Muscle layer of colon (tissue), 2 donors: ENCODE results near the gene RUSF1.
"Not testable (repeated sequence)": the region's sequence is repeated elsewhere in the genome, so short reads cannot be mapped to it uniquely, and the experiment has no call there.

ENCODE experiments used
- H3K27ac ChIP-seq: one replicate; pipeline ENCODE4 v1.7.0; 2013; ENCODE audit warnings: low read depth, mild to moderate bottlenecking, low read length, moderate library complexity
- H3K27me3 ChIP-seq, 2 donors: one replicate each; pipeline ENCODE4 v1.7.0; 2013; ENCODE audit warnings: low read length in 2 of 2, mild to moderate bottlenecking in 2 of 2; ENCODE audit not compliant: insufficient read depth in 2 of 2, control insufficient read depth in 1 of 2
- H3K36me3 ChIP-seq: one replicate; pipeline ENCODE4 v1.7.0; 2013; ENCODE audit warnings: mild to moderate bottlenecking, low read length; ENCODE audit not compliant: insufficient read depth
- H3K4me1 ChIP-seq: one replicate; pipeline ENCODE4 v1.7.0; 2013; ENCODE audit warnings: mild to moderate bottlenecking, low read length; ENCODE audit not compliant: insufficient read depth
- H3K4me3 ChIP-seq, 2 donors: one replicate each; pipeline ENCODE4 v1.7.0; 2013; ENCODE audit warnings: low read length in 2 of 2, low read depth in 1 of 2, mild to moderate bottlenecking in 1 of 2, moderate library complexity in 1 of 2
- H3K9ac ChIP-seq: one replicate; pipeline ENCODE4 v1.7.0; 2013; ENCODE audit warnings: low read length
- H3K9me3 ChIP-seq: one replicate; pipeline ENCODE4 v1.7.0; 2013; ENCODE audit warnings: mild to moderate bottlenecking, low read length
- donor health status: abdominal sarcoma.
- donor health status: Adenocarcinoma of cecum.

Gene RUSF1

DNA sequence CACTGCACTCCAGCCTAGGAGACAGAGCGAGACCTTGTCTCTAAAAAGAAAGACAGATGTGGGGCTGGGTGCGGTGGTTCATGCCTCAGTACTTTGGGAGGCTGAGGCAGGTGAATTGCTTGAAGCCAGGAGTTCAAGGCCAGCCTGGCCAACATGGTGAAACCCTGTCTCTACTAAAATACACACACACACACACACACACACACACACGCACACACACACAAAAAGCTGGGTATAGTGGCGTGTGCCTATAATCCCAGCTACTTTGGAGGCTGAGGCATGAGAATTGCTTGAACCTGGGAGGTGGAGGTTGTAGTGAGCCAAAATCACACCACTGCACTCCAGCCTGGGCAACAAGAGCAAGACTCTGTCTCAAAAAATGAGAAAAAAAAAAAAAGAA lies 24.1 kb downstream of the RUSF1 start:
- H3K4me3 ChIP-seq, H3K36me3 ChIP-seq, H3K9ac ChIP-seq, H3K9me3 ChIP-seq, H3K27ac ChIP-seq: not testable (repeated sequence)
- peaks cover 9 to 29% of the 10 kb centered on the region in 2 donors for H3K27me3 ChIP-seq
- peaks cover 23% of the 10 kb centered on the region for H3K4me1 ChIP-seq

DNA sequence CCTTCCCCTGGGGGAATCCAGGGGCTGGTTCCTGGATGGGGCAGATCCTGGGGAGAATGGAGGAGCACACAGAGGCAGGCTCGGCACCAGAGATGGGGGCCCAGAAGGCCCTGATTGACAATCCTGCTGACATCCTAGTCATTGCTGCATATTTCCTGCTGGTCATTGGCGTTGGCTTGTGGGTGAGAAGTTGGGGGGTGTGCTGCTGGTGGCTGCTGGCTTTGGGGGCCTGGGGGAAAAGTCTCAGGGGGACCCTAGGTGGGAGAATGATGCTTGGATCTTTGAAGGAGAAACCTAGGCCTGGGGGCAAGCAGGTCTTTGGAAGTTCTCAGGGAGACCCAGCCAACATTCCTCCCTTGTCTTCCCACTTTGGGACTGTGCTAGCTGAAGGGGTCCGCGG lies 25.1 kb downstream of the RUSF1 start, which contains the start of gene SLC5A2:
Gene SLC5A2, plus strand, starts transcription at position 43 of the 400 bp plus-strand sequence. Its CDS starts 14 bp downstream, at position 57.
- Histone ChIP-seq H3K4me3 (no peak within 1 kb of the TSS), H3K27ac (no peak within 1 kb of the TSS), H3K27me3 (peaks cover 9 to 21% of the 10 kb centered on the region in 2 donors), H3K36me3 (peaks cover 2% of the 10 kb centered on the region), H3K9ac (no peak within 1 kb of the TSS), H3K4me1 (peaks cover 20% of the 10 kb centered on the region), H3K9me3 (no peaks in the 10 kb centered on the region)

DNA sequence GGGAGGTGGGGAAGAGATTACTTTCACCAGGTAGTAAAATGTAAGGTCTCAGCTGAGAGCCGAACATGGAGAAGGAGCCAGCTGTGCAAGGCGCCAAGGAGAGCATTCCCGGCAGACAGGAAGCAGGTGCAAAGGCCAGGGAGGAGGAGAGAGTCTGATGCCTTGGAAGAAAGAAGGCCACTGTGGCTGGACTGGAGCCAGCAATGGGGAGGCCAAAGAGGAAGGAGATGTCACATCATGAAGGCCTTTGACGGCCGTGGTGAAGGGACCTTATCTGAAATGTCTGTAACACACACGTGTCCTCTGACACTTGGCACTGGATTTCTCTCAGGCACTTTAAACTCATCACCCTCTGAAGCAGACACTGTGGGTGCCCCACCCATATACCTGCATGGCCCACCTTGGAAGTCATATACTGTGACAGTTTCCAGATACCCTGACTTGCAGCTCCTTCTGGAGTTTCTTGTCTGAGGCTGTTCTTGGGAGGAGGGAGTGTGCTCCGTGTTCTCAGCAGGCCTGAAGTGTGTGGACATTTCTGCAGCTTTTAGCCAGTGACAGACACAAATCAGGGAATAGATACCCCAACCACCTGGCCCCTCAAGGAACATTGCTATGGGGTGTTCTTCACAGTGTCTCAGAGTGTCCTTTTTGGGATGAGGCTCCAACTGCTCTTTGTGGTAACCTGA lies 27.2 kb downstream of the RUSF1 start:
- Histone ChIP-seq H3K27ac (no peak overlapping the region), H3K9me3 (no peaks in the 10 kb centered on the region), H3K27me3 (peaks cover 7 to 9% of the 10 kb centered on the region in 2 donors), H3K4me1 (peaks cover 15% of the 10 kb centered on the region), H3K9ac (no peak overlapping the region), H3K36me3 (peaks cover 17% of the 10 kb centered on the region), H3K4me3 (no peak overlapping the region)

DNA sequence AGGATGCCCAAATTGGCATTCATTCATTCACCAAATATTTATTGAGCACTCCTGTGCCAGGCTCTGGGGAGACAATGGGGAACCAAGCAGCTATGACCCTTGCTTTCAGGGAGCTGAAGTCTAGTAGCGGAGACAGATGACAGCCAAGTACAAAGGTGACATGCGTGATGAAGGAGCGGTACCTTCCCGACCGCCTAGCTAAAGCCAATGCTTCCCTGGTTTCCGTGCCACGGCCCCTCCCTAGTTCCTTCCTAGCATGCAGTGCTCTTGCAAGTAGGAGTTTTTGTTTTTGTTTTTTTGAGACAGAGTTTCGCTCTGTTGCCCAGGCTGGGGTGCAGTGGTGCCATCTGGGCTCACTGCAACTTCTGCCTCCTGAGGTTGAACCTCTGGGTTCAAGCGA lies 28.4 kb downstream of the RUSF1 start:
- Histone ChIP-seq H3K9me3 (no peaks in the 10 kb centered on the region), H3K27ac (no peak overlapping the region), H3K36me3 (peaks cover 30% of the 10 kb centered on the region), H3K4me1 (peaks cover 26% of the 10 kb centered on the region), H3K9ac (no peak overlapping the region), H3K27me3 (peaks cover 0 to 2% of the 10 kb centered on the region in 2 donors), H3K4me3 (no peak overlapping the region)

DNA sequence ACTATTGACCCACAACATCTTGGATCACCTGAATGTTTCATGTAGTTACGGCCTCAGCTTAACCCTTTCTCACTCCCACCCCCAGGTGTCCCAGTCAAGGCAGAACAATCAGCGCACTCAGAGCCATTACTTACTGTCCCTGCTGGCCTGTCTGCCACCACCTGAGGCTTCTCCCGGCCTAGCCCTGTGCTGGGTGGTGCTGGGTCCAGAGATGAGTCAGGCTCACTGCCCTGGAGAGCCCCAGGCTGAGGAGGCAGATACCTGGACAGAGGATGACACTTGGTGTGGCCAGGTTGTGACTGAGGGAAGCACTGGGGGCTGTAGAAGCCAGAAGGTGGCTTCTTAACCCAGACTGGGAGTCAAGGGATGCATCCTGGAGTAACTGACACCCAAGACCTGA lies 29.2 kb downstream of the RUSF1 start:
- H3K9me3 ChIP-seq: no peaks in the 10 kb centered on the region
- peaks cover 38% of the 10 kb centered on the region for H3K36me3 ChIP-seq
- H3K4me3 ChIP-seq: no peak overlapping the region
- peaks cover 34% of the 10 kb centered on the region for H3K4me1 ChIP-seq
- no peaks in the 10 kb centered on the region for H3K27me3 ChIP-seq
- no peak overlapping the region for H3K9ac ChIP-seq
- no peak overlapping the region for H3K27ac ChIP-seq

DNA sequence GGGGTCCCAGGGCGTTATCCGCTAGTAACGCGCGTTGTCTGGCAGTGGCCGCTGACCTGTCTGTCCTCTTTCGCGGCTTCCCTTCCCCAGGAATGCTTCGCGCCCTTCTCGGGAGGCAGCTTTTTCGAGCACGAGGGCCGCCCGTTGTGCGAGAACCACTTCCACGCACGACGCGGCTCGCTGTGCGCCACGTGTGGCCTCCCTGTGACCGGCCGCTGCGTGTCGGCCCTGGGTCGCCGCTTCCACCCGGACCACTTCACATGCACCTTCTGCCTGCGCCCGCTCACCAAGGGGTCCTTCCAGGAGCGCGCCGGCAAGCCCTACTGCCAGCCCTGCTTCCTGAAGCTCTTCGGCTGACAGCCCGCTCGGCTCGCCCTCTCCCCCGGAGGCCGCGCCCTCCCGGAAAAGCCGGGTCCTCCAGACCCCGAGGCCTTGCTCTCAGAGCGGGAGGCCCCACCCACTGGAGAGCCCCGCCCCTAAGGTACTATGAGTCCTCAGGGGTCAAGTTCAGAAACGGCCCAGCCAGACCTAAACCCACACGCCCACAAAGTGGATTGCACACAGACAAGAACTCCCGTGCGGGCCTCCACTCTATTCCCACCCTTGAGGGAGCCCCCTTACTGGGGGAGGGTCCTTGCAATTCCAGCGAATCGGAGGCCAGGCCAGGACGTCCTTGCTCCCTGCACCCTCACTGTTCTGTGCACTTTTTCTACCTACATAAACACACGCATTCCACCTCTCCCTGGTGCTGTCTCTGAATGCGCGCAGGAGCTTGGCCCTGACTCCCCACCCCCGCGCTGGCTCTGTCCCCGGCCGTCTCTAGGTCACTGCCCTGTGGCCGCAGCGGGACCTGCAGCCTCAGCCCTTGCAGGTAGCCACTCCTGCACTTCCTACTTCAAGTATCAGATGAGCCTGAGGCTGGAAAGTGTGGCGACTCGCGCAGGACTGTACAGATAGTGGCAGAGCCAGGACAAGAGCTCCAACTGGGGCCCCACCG lies 30.7 kb downstream of the RUSF1 start:
- Histone ChIP-seq H3K4me1 (peaks cover 44% of the 10 kb centered on the region), H3K27me3 (no peaks in the 10 kb centered on the region), H3K27ac (peak overlapping the region; percentile 17), H3K36me3 (peaks cover 47% of the 10 kb centered on the region), H3K9me3 (no peaks in the 10 kb centered on the region), H3K9ac (no peak overlapping the region), H3K4me3 (no peak overlapping the region)

DNA sequence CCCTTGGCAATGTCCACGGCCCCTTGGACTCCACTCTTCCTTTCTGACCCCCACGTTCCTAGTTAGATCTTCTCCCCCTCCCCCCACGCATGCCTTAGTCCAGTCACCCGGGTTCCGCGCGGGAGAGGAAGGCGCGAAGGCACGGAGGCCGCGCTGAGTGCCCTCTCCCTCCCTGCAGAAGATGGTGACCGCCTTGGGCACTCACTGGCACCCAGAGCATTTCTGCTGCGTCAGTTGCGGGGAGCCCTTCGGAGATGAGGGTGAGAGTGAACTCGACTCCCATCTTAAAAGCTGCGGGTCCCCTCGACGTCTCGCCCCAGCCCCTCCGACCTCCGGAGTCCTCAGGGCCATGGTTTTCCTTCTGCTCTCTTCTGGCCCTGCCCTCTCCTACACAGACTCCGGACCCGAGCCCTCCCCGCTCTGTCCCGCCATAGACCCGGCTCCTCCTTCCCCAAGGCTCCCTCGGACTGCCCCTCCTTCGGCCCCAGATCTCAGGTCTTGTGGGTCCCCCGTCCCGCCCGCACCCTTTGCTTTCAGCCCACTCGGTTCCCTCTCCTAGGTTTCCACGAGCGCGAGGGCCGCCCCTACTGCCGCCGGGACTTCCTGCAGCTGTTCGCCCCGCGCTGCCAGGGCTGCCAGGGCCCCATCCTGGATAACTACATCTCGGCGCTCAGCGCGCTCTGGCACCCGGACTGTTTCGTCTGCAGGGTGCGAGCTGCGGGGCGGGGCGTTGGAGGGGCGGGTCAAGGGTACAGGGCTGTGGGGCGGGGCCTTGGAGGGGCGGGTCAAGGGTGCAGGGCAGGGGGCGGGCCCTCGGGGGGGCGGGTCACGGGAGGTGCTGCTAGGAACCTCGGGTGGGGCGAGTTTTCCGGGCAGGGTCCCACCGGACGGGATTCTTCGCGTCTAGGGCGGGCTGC lies 31.6 kb downstream of the RUSF1 start:
- H3K9me3 ChIP-seq: no peaks in the 10 kb centered on the region
- no peak overlapping the region for H3K9ac ChIP-seq
- H3K27me3 ChIP-seq: no peaks in the 10 kb centered on the region
- peaks cover 47% of the 10 kb centered on the region for H3K36me3 ChIP-seq
- H3K4me1 ChIP-seq: peaks cover 45% of the 10 kb centered on the region
- peak overlapping the region; percentile 67 for H3K27ac ChIP-seq
- H3K4me3 ChIP-seq: peak overlapping the region in 1 of 2 donors; percentile 9

DNA sequence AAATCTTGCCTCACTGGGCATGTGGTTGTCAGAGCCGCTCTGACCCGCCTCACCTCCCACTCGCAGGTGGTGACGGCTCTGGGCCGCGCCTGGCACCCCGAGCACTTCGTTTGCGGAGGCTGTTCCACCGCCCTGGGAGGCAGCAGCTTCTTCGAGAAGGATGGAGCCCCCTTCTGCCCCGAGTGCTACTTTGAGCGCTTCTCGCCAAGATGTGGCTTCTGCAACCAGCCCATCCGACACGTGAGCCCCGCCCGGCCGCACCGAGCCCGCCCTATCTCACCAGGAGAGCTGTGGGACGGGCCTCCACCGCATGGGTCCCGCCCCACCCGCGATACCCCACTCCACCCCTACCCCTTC lies 32.3 kb downstream of the RUSF1 start:
- Histone ChIP-seq H3K4me3 (peak overlapping the region in 1 of 2 donors; percentile 9), H3K9ac (no peak overlapping the region), H3K36me3 (peaks cover 47% of the 10 kb centered on the region), H3K4me1 (peaks cover 48% of the 10 kb centered on the region), H3K9me3 (no peaks in the 10 kb centered on the region), H3K27ac (peak overlapping the region; percentile 67), H3K27me3 (no peaks in the 10 kb centered on the region)

DNA sequence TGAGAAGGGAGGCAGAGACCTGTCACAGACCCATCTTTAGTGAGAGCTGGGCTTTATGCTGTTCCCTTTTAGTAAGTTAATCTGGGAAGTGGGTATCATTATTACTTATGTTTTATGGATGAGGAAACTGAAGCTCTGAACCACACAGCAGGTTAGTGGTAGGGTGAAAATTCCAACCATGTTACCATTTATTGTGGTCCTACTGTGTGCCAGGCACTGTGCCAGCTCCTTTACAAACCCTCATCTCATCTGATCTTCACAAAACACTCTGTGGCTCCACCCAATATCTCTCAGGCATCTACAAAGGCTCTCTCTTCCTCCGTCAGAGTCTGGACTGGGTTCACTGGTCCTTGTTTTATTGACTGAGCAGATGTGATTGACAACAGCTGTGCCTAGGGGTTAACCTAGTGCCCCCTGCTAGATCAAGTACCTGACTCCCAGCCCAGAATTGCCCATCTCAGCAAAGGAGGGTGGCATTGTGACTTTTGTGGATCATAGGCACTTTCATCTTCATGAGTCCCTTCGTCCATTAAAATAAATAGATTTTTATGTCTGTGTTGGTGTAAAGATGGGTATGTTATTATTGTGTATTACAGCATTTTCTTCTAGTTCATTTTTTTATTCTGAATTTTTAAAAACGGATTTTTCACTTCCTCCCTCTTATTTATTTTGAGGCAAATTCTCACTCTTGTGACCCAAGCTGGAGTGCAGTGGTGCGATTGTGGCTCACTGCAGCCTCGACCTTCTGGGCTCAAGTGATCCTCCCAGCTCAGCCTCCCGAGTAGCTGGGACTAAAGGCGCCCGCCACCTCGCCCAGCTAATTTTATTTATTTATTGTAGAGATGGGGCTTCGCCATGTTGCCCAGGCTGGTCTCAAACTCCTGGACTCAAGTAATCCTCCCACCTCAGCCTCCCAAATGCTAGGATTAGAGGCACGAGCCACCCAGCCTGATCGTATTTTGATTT lies 33.1 kb downstream of the RUSF1 start:
- Histone ChIP-seq H3K9ac (no peak overlapping the region), H3K27ac (peak overlapping the region; percentile 67), H3K36me3 (peaks cover 47% of the 10 kb centered on the region), H3K4me3 (peak overlapping the region in 1 of 2 donors; percentile 39), H3K27me3 (no peaks in the 10 kb centered on the region), H3K9me3 (no peaks in the 10 kb centered on the region), H3K4me1 (peaks cover 48% of the 10 kb centered on the region)

DNA sequence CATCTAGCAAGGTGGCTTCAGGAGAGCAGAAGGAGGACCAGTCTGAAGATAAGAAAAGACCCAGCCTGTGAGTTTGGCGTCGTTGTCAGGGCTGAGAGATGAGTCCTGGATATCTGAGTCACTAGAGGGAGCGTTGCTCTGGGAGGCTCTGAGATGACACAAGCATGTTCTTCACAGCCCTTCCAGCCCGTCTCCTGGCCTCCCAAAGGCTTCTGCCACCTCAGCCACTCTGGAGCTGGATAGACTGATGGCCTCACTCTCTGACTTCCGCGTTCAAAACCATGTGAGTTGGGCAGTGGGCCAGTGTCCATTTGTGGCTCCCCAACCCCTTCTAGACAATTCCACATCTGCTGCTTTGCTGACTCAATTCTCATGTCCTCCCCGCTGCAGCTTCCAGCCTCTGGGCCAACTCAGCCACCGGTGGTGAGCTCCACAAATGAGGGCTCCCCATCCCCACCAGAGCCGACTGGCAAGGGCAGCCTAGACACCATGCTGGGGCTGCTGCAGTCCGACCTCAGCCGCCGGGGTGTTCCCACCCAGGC lies 33.9 kb downstream of the RUSF1 start:
- Histone ChIP-seq H3K27me3 (no peaks in the 10 kb centered on the region), H3K36me3 (peaks cover 47% of the 10 kb centered on the region), H3K9me3 (no peaks in the 10 kb centered on the region), H3K4me1 (peaks cover 48% of the 10 kb centered on the region), H3K4me3 (peak overlapping the region in 1 of 2 donors; percentile 39), H3K9ac (peak overlapping the region; percentile 20), H3K27ac (peak overlapping the region; percentile 67)
